Erythroblast (primary cell): Measurements from ENCODE around the gene GPRIN1.

Experiments used
- GATA1 ChIP-seq: IDR thresholded peaks from 2 replicates; pipeline ENCODE4 v1.6.1; 2011; ENCODE audit warnings: low read depth, mild to moderate bottlenecking, control low read depth, low read length, moderate library complexity
- POLR2A ChIP-seq: IDR thresholded peaks from 2 replicates; pipeline ENCODE4 v1.6.1; 2011; ENCODE audit warnings: mild to moderate bottlenecking, low read length

GRCh38 chr5:176596069-176596644, 13.8 kb downstream of the GPRIN1 start:
- TF ChIP-seq POLR2A (no peak), GATA1 (no peak)
